AG08396 (cell line): ENCODE data around the gene TMEM8B.
"Not testable (repeated sequence)": the region's sequence is repeated elsewhere in the genome, so short reads cannot be mapped to it uniquely, and the experiment has no call there.

Source experiments
- DNase-seq: peaks from one replicate; pipeline ENCODE4 v3.0.0; 2012; ENCODE audit warnings: low spot score, mixed read lengths

Gene TMEM8B

DNA sequence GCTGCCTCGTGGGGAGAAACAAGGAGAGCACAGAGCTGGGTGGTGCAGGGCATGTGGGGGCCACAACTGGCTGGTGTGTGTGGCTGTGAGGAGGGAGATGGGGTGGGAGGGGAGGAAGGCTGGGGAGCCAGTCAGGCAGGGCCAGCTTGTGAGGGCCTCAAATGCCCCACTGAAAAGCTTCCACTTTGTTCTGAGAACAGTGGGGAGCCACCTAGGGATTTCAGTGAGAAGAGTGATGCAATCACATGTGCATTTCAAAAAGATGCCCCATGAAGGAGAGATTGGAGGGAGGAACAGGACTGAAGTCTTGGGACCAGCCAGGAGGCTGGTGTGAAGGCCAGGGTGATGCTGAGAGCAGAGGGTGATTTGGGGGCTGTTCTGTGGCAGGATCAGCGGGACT lies 39.9 kb downstream of the TMEM8B start:
- no peak for DNase-seq

GRCh38 chr9:35869621-35870216 lies 40.7 kb downstream of the TMEM8B start:
- no peak for DNase-seq

- DNase-seq, result no peak
These were observed 41.4 kb downstream of the TMEM8B start, which contains the start of gene OR13J1 for GRCh38 chr9:35870351-35870923. OR13J1 (minus strand) TSS chr9:35870401; CDS start chr9:35870401, 0 bp downstream.

DNA sequence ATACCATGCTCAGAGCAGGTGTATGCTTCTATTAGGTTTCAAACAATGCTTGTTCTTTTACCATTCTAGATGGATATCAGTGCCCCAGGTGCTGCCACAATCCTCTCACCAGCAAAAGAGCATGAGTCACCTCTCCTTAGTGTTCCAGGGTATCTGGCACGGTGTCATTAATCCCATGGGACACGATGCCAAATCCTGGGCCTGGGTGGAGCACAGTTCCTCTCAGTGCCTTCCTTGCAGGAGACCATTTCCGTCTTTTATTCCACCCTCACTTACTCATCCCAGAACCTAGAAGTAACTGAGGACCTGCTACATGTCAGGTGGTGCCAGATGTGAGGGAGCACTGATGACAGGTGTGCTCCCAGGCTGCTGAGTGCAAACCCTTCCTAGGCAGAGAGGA lies 42.5 kb downstream of the TMEM8B start:
- no peak for DNase-seq

- DNase-seq, result no peak
These were observed 43.5 kb downstream of the TMEM8B start for GRCh38 chr9:35872505-35872904.

GRCh38 chr9:35882263-35882848 lies 53.3 kb downstream of the TMEM8B start:
- DNase-seq, result peak; percentile 78

DNA sequence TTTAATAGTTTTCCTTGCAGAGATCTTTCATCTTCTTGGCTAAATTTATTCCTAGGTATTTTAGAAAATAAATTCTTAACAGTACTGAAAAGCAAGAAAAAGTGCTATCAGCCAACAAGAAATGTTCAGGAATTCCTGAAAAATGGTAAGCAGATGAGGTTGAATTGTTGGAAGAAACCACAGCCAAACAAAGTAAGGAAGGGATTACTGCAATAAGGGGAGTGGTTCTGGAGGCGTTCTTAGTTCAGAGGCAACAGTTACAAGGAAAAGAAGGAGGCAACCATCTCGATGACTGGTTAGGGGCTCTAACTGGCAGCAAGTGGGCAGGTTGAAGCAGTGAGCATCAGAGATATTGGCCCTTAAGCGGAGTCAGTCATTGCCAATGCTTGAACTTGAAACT lies 54.0 kb downstream of the TMEM8B start:
- no peak for DNase-seq

DNA sequence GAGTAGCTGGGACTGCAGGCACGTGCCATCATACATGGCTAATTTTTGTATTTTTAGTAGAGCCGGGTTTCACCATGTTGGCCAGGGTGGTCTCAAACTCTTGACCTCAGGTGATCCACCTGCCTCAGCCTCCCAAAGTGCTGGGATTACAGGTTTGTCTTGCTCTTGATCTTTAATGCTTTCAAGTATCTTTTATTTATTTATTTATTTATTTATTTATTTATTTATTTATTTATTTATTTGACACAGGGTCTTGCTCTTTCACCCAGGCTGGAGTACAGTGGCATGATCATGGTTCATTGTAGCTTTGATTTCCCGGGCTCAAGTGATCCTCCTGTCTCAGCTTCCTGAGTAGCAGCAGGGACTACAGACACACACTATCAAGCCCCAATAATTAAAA lies 55.9 kb downstream of the TMEM8B start:
- DNase-seq, result not testable (repeated sequence)

DNA sequence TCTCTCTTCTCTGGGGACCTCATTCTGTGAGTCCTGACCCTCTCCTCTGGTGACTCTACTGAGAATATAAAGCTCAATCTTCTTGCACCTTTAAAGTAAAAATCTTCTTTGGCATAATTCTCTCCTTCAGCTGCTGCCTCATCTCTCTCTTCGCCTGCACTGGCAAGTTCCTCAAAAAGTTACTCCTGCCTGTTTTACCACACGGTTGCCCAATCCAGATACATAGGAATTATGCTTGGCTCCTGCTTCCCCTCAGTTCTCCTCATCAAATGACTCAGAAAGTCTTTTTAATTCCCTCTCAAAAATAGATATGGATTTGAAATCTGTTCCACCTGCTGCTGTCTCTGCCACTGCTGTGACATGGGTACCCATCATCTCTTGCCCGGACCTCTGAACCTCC lies 62.6 kb downstream of the TMEM8B start:
- no peak for DNase-seq

GRCh38 chr9:35892051-35892450 lies 63.0 kb downstream of the TMEM8B start:
- no peak for DNase-seq

DNA sequence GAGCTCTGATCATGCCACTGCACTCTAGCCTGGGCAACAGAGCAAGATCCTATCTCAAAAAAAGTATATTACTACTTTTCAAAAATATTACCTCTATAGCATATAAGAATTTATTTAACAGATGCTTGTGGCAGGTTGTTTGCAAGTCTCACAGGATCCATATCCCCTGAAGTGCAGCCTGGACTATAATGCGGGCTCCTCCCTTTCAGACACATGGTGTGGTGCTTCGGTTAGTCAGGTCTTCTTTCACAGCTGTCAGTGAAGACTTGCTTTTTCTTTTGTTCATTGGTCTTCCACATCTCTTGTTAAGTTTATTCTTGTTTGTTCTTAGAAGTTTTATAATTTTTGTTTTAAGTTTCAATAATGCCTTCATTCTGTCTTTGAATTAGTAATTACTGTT lies 67.5 kb downstream of the TMEM8B start:
- DNase-seq, result no peak

GRCh38 chr9:35897376-35898099 lies 68.5 kb downstream of the TMEM8B start:
- DNase-seq, result not testable (repeated sequence)

DNA sequence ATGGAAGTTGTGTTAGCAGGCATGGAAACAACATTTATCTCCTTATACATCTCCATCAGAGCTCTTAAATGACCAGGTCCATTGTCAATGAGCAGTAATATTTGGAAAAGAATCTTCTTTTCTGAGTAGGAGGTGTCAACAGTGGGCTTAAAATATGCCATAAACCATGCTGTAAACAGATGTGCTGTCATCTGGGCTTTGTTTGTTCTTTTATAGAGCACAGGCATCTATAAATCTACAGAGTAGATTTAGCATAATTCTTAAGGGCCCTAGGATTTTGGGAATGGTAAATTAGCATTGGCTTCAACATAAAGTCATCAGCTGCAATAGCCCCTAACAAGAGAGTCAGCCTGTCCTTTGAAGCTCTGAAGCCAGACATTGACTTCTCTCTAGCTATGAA lies 69.3 kb downstream of the TMEM8B start:
- DNase-seq, result no peak

- no peak for DNase-seq
These were observed 70.0 kb downstream of the TMEM8B start for GRCh38 chr9:35899021-35899420.

DNA sequence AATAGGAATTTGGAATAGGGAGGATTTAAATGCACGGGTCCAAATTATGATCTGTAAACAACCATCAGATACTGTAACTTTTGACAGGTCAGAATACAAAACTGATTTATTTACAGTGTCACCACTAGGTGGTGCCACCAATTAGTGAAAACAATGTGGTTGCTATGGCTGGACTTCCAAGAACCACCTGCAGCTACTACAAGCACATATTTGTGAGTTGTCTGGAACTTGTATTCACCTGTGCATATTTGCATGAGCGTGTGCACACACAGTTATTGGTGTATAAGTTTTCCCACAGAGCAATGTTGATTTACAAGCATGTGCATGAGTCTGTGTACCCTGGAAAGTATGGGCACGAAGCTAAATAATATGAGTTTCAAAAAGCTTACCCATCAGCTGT lies 74.0 kb downstream of the TMEM8B start:
- peak; percentile 41 for DNase-seq

DNA sequence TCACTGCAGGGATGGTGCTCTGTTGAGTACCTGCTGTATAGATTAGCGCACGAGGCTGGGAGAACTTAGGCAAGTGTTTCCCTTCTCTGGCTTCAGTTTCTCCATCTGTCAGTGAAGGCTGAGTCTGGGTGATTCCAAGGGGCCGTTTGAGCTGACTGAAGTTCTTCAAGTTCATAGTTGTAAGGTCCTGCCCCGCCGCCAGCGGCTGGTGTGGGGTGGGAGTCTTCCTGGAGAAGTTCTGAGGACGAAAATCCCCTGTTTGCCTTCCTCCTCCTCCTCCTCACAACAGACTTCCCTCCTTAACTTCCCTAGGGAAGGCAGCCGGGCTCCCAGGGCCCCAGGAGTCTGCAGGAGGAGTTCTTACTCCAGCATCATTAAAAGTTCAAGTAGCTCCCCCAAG lies 75.3 kb downstream of the TMEM8B start:
- DNase-seq, result no peak

DNA sequence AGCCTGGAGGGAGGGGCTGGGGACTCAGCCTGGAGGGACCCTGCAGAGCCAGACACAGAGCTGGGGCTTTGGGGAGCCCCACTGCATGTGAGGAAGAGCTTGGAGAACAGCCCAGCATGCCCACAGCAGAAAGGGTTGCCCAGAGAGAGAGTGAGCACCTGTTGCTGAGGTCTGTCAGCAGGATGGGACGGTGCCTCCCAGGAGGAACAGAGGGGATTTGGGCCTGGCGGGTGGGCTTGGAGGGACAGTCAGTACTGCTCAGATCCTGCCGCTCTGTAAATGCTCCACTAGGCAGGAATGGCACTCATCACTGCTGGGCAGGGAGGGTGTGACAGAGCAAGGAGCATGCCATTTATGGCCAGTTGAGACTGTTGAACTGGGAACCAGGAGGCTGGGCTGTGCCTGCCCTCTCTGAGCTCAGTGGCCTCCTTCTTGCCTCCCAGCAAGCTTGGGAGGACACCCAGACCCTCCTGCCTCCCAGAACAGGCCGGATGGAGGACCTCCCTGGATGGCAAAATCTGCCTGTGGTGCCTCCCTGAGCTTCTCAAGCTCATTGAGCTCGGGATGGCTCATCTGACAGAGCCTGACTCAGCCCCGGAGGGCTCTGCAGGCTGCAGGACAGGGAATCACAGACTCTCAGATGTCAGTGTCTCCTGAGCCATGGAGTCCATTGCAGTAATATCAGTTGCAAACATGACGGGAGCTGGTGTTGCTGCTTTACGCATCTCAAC lies 76.2 kb downstream of the TMEM8B start:
- DNase-seq, result peak; percentile 56

- peak; percentile 88 for DNase-seq
These were observed 77.1 kb downstream of the TMEM8B start, which contains the start of gene HRCT1 for GRCh38 chr9:35905912-35906679. HRCT1 (plus strand) TSS chr9:35906202; CDS start chr9:35906288, 86 bp downstream.

DNA sequence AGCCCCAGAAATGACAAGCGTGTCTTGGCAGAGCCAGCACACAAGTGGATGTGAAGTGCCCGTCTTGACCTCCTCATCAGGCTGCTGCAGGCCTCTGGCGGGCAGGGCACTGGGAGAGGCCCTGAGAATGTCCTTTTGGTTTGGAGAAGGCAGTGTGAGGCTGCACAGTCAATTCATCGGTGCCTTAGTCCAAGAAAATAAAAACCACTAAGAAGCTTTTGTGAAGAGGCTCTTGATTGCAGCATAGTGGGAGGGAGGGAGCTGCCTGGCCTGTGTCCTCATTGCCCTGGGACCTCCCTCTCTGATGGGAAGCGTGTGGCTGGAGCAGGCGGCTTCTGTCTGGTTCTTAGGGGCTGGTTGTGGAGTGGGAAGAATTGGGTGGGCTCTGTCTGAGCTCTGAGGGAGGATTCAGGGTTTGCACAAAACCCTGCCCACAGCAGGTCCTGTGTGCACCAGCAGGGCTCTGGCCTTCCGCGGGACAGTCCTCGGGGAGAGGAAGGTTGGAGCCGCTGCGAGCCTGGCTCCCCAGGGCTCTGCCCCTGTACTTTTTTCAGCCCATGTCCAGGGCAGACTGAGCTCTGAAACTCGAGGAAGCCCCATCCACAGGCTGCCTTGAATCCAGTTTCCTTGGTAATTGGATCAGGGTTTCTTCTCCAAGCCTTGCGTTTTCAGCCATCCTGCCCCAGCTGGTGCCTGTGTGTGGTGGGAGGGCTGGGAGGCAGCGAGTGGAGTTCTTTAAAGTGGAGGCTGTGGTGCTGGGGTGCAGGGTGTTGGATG lies 78.1 kb downstream of the TMEM8B start:
- DNase-seq, result peak; percentile 76

GRCh38 chr9:35907711-35908503 lies 78.9 kb downstream of the TMEM8B start:
- peak; percentile 81 for DNase-seq
